HEK293 (cell line): ENCODE data around the gene FSTL4.

Experiments used
- TRIM28 ChIP-seq: IDR thresholded peaks from 2 replicates; pipeline ENCODE4 v1.6.1; 2011; ENCODE audit warnings: low read length, control low read depth, borderline replicate concordance
- ZNF423 ChIP-seq: fragments of 450-650 bp; formaldehyde crosslinking; IDR thresholded peaks from 2 replicates; pipeline ENCODE4 v1.5.1; 2016; ENCODE audit warnings: missing biosample characterization, missing genetic modification characterization
- ZNF544 ChIP-seq: fragments of 450-650 bp; formaldehyde crosslinking; IDR thresholded peaks from 2 replicates; pipeline ENCODE4 v1.5.0; 2017; ENCODE audit warnings: missing biosample characterization, missing genetic modification characterization
- TF ChIP-seq, protein P1 (sequence below): fragments of 450-650 bp; formaldehyde crosslinking; IDR thresholded peaks from 2 replicates; pipeline ENCODE4 v1.5.1; 2016; ENCODE audit warnings: missing biosample characterization, missing genetic modification characterization
- TF ChIP-seq, protein P2 (sequence below): fragments of 450-650 bp; formaldehyde crosslinking; IDR thresholded peaks from 2 replicates; pipeline ENCODE4 v1.5.1; 2017; ENCODE audit warnings: missing biosample characterization, missing genetic modification characterization

DNA sequence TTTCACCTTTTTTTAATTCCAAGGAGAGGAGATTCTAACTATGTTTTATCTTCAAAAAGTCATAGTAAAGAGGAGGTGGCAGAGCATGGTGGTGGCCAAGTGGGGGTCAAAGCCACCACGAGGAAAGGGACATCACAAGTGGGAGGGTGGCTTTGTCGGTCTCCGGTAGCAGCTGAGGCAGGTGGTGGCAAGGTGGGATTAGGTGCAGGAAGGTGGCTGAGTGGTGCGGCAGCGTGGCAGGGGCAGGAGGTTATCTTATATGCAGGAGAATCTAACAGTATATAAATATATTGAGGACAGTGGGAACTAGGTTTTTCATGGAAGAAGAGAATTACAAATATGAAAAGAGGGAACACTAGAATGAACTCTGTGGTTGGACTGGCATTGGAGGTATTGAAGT, 196.8 kb downstream of the FSTL4 start:
- TF ChIP-seq, protein P1, sequence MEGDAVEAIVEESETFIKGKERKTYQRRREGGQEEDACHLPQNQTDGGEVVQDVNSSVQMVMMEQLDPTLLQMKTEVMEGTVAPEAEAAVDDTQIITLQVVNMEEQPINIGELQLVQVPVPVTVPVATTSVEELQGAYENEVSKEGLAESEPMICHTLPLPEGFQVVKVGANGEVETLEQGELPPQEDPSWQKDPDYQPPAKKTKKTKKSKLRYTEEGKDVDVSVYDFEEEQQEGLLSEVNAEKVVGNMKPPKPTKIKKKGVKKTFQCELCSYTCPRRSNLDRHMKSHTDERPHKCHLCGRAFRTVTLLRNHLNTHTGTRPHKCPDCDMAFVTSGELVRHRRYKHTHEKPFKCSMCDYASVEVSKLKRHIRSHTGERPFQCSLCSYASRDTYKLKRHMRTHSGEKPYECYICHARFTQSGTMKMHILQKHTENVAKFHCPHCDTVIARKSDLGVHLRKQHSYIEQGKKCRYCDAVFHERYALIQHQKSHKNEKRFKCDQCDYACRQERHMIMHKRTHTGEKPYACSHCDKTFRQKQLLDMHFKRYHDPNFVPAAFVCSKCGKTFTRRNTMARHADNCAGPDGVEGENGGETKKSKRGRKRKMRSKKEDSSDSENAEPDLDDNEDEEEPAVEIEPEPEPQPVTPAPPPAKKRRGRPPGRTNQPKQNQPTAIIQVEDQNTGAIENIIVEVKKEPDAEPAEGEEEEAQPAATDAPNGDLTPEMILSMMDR (tag by site-specific recombination) = no peak
- TF ChIP-seq, protein P2, sequence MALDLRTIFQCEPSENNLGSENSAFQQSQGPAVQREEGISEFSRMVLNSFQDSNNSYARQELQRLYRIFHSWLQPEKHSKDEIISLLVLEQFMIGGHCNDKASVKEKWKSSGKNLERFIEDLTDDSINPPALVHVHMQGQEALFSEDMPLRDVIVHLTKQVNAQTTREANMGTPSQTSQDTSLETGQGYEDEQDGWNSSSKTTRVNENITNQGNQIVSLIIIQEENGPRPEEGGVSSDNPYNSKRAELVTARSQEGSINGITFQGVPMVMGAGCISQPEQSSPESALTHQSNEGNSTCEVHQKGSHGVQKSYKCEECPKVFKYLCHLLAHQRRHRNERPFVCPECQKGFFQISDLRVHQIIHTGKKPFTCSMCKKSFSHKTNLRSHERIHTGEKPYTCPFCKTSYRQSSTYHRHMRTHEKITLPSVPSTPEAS (tag by site-specific recombination) = no peak
- TF ChIP-seq ZNF544 (tag by site-specific recombination) (no peak), TRIM28 (no peak), ZNF423 (no peak)
